ENCODE data around the gene CASP7. TPM values are rescaled to one million over a fixed set of nuclear protein-coding genes. Genes with fewer than 3 reads are reported as not detected.

The CASP7 gene
- total RNA-seq, 1 experiment from 2014 or later: 4.7 TPM

GRCh38 chr10:113764582-113764981 is 84.9 kb downstream of the CASP7 start:
- Histone ChIP-seq H4K5ac (ENCODE audit: insufficient read length, low read depth, low read length) (no peak overlapping the region), H3K4me1 (ENCODE audit: insufficient read depth, low read length) (no peaks in the 10 kb centered on the region), H3K18ac (ENCODE audit: insufficient read length, low read depth, low read length) (no peak overlapping the region), H4K20me1 (ENCODE audit: control insufficient read depth, insufficient read depth, insufficient read length) (no peaks in the 10 kb centered on the region), H3K4me2 (ENCODE audit: insufficient read depth, insufficient read length, low read length) (no peak overlapping the region), H3K79me2 (ENCODE audit: insufficient read depth, low read length) (no peaks in the 10 kb centered on the region), H4K8ac (replicated peaks; ENCODE audit: insufficient read length, low read depth, low read length) (no peak overlapping the region), H2BK120ac (ENCODE audit: low read depth, low read length, poor library complexity, severe bottlenecking) (no peak overlapping the region), H3K27me3 (ENCODE audit: insufficient read depth, low read length) (no peaks in the 10 kb centered on the region), H2AFZ (ENCODE audit: low read length) (no peak overlapping the region), H3T11ph (ENCODE audit: low read length) (no peak overlapping the region), H2BK15ac (ENCODE audit: low read depth, low read length) (no peak overlapping the region), H3K27ac (ENCODE audit: insufficient read length, low read depth, low read length) (no peak overlapping the region), H3K14ac (ENCODE audit: insufficient read depth, low read length) (no peak overlapping the region), H3K79me1 (ENCODE audit: insufficient read depth, low read depth, low read length, poor library complexity, severe bottlenecking) (no peaks in the 10 kb centered on the region), H3K9me3 (ENCODE audit: control insufficient read depth, low read depth, low read length) (no peaks in the 10 kb centered on the region), H3K23me2 (ENCODE audit: insufficient read length, low read depth, low read length, poor library complexity, severe bottlenecking) (no peaks in the 10 kb centered on the region), H3K23ac (ENCODE audit: insufficient read length, low read depth, low read length) (no peak overlapping the region), H2BK5ac (ENCODE audit: insufficient read length, low read length) (no peak overlapping the region), H3K4ac (ENCODE audit: low read depth, low read length) (no peak overlapping the region), H2AK5ac (ENCODE audit: insufficient read length, low read length) (no peak overlapping the region), H3K56ac (ENCODE audit: insufficient read length, low read depth, low read length) (no peak overlapping the region), H3K9ac (ENCODE audit: extremely low read depth, insufficient read length, low read length) (no peak overlapping the region), H4K91ac (ENCODE audit: insufficient read length, low read depth, low read length) (no peak overlapping the region), H2BK12ac (ENCODE audit: insufficient read length, low read depth, low read length) (no peak overlapping the region), H2BK20ac (ENCODE audit: low read depth, low read length, poor library complexity, severe bottlenecking) (no peak overlapping the region)
- H3K36me3 Mint-ChIP-seq (ENCODE audit: insufficient read depth in 1 of 3, low read depth in 3 of 3): peaks cover 2 to 8% (median 5%) of the 10 kb centered on the region in 3 experiments; a peak in 6 of 7 replicates
- DNase-seq: no peak
- WGBS (ENCODE audit: extremely low coverage, insufficient read length, low lambda C conversion rate): no CpG with 5 or more reads among the region's 1 CpG
- no peak for TF ChIP-seq CTCF (conservative IDR thresholded peaks at IDR 0.05)
- H3K27ac Mint-ChIP-seq: no peak overlapping the region
- H3K27me3 Mint-ChIP-seq (ENCODE audit: low read depth): peaks cover 2% of the 10 kb centered on the region
- no peaks in the 10 kb centered on the region for H3K4me1 Mint-ChIP-seq
- H3K9me3 Mint-ChIP-seq: peaks cover 12 to 13% of the 10 kb centered on the region in 2 experiments
- no peak overlapping the region for H3K4me3 Mint-ChIP-seq

Data from H9 (cell line).